ENCODE results near the gene TUNAR.

Gene TUNAR

GRCh38 chr14:95841668-95842067 lies 35.0 kb upstream of the TUNAR start:
- no peak for DNase-seq (ENCODE audit: low spot score)
- TF ChIP-seq CTCF (IDR thresholded peaks at IDR 0.05; ENCODE audit: borderline replicate concordance, control extremely low read depth, extremely low read depth, insufficient read depth, missing control alignments), result no peak
- in situ Hi-C loops (cut with MboI; ENCODE audit: low sequenced_read_pairs, unreplicated experiment), result no loop called here

- TF ChIP-seq CTCF (IDR thresholded peaks at IDR 0.05; ENCODE audit: borderline replicate concordance, control extremely low read depth, extremely low read depth, insufficient read depth, missing control alignments), result no peak
- no peak for DNase-seq (ENCODE audit: low spot score)
- in situ Hi-C loops (cut with MboI; ENCODE audit: low sequenced_read_pairs, unreplicated experiment), result no loop called here
These were observed 26.9 kb upstream of the TUNAR start for GRCh38 chr14:95849761-95850160.

GRCh38 chr14:95850429-95850828 lies 26.2 kb upstream of the TUNAR start:
- no peak for DNase-seq (ENCODE audit: low spot score)
- no peak for TF ChIP-seq CTCF (IDR thresholded peaks at IDR 0.05; ENCODE audit: borderline replicate concordance, control extremely low read depth, extremely low read depth, insufficient read depth, missing control alignments)
- in situ Hi-C loops (cut with MboI; ENCODE audit: low sequenced_read_pairs, unreplicated experiment), result no loop called here

GRCh38 chr14:95855606-95856005 lies 21.0 kb upstream of the TUNAR start:
- DNase-seq (ENCODE audit: low spot score), result no peak
- TF ChIP-seq CTCF (IDR thresholded peaks at IDR 0.05; ENCODE audit: borderline replicate concordance, control extremely low read depth, extremely low read depth, insufficient read depth, missing control alignments), result no peak
- in situ Hi-C loops (cut with MboI; ENCODE audit: low sequenced_read_pairs, unreplicated experiment), result no loop called here

GRCh38 chr14:95857275-95857674 lies 19.4 kb upstream of the TUNAR start:
- in situ Hi-C loops (cut with MboI; ENCODE audit: low sequenced_read_pairs, unreplicated experiment), result no loop called here
- TF ChIP-seq CTCF (IDR thresholded peaks at IDR 0.05; ENCODE audit: borderline replicate concordance, control extremely low read depth, extremely low read depth, insufficient read depth, missing control alignments), result no peak
- DNase-seq (ENCODE audit: low spot score), result no peak

GRCh38 chr14:95858893-95859292 lies 17.7 kb upstream of the TUNAR start:
- no peak for DNase-seq (ENCODE audit: low spot score)
- in situ Hi-C loops (cut with MboI; ENCODE audit: low sequenced_read_pairs, unreplicated experiment), result no loop called here
- no peak for TF ChIP-seq CTCF (IDR thresholded peaks at IDR 0.05; ENCODE audit: borderline replicate concordance, control extremely low read depth, extremely low read depth, insufficient read depth, missing control alignments)

- no peak for DNase-seq (ENCODE audit: low spot score)
- in situ Hi-C loops (cut with MboI; ENCODE audit: low sequenced_read_pairs, unreplicated experiment), result no loop called here
- TF ChIP-seq CTCF (IDR thresholded peaks at IDR 0.05; ENCODE audit: borderline replicate concordance, control extremely low read depth, extremely low read depth, insufficient read depth, missing control alignments), result no peak
These were observed 14.4 kb upstream of the TUNAR start for GRCh38 chr14:95862243-95862642.
